Gastrocnemius medialis (tissue), 4 donors: Measurements from ENCODE around the gene PCDHGA11. TPM values are rescaled to one million over a fixed set of nuclear protein-coding genes. Genes with fewer than 3 reads are reported as not detected.
A peak's percentile ranks its signal among the peaks of the same experiment; 100 is the strongest.
"Not testable (repeated sequence)": the region's sequence is repeated elsewhere in the genome, so short reads cannot be mapped to it uniquely, and the experiment has no call there.

Source experiments
- ATAC-seq, 2 donors: fragments of 150-250 bp; one replicate each; pipeline ENCODE4 v1.9.1; 2016
- DNase-seq, 2 donors: peaks; one replicate each; pipeline ENCODE4 v3.0.0-alpha.2; 2019
- H3K27ac ChIP-seq, 4 donors: fragments of 200-600 bp; sonication (generic); 1 replicate in 1 of 4; 2 replicates in 3 of 4; pipeline ENCODE4 v1.5.1; 2016 to 2018; ENCODE audit warnings: mild to moderate bottlenecking in 2 of 4, moderate library complexity in 1 of 4
- H3K27me3 ChIP-seq, 3 donors: fragments of 200-600 bp; sonication (generic) in 2 of 3; 1 replicate in 1 of 3; 2 replicates in 2 of 3; pipeline versions ENCODE4 v1.5.1 to v1.6.0; 2016 to 2019; ENCODE audit warnings: mild to moderate bottlenecking in 1 of 3, moderate library complexity in 1 of 3
- H3K36me3 ChIP-seq, 2 donors: fragments of 200-600 bp; sonication (generic) in 1 of 2; one replicate each; pipeline ENCODE4 v1.5.1; 2017 to 2018
- H3K4me1 ChIP-seq, 2 donors: fragments of 200-600 bp; sonication (generic) in 1 of 2; one replicate each; pipeline ENCODE4 v1.5.1; 2016 to 2017; ENCODE audit warnings: mild to moderate bottlenecking in 2 of 2
- H3K4me3 ChIP-seq, 4 donors: fragments of 200-600 bp; sonication (generic) in 3 of 4; 1 replicate in 1 of 4; 2 replicates in 3 of 4; pipeline ENCODE4 v1.5.1; 2016 to 2019; ENCODE audit warnings: mild to moderate bottlenecking in 2 of 4
- H3K9me3 ChIP-seq, 3 donors: fragments of 200-600 bp; sonication (generic) in 2 of 3; 1 replicate in 1 of 3; 2 replicates in 2 of 3; pipeline ENCODE4 v1.5.1; 2016 to 2019
- POLR2A ChIP-seq, 2 donors: fragments of 450-650 bp; IDR thresholded peaks; one replicate each; pipeline ENCODE4 v1.6.1; 2017; ENCODE audit warnings: antibody characterized with exemption in 2 of 2, mild to moderate bottlenecking in 2 of 2, moderate library complexity in 2 of 2
- in situ Hi-C, 4 donors: fragments of 200-750 bp; cut with MboI; loops; one replicate each; pipeline versions ENCODE4 v1.15.0 to v1.8.0; 2017; ENCODE audit warnings: low sequenced_read_pairs in 4 of 4
- intact Hi-C: fragments of 100-400 bp; cut with DNase I; formaldehyde crosslinking; loops from one replicate; pipeline ENCODE4 v1.15.1; 2023; ENCODE audit warnings: low total_unique reads
- total RNA-seq, 4 donors: library from RNA; depleted of rRNA; stranded (reverse); fragments of >200 nt; gene quantifications; one replicate each; pipeline versions ENCODE4 v1.1.0 to v1.2.3, GENCODE V29; 2016
- TF ChIP-seq, protein P1 (sequence below), 5 experiments: fragments of 450-650 bp in 3 of 5; fragments of 200-600 bp in 2 of 5; sonication (generic) in 2 of 5; IDR thresholded peaks in 4 of 5; conservative IDR thresholded peaks in 1 of 5; 1 replicate in 4 of 5; 2 replicates in 1 of 5; pipeline ENCODE4 v1.5.1; 2016 to 2019; ENCODE audit warnings: antibody characterized with exemption in 5 of 5, mild to moderate bottlenecking in 3 of 5, moderate library complexity in 3 of 5

The PCDHGA11 gene
- total RNA-seq, 4 donors from 2014 or later = 1.2 to 3.3 (median 1.3) TPM

GRCh38 chr5:141412854-141413539 is 7.9 kb upstream of the PCDHGA11 start, which contains the start of gene PCDHGA10:
TSS of gene PCDHGA10 (plus strand) at chr5:141412987. CDS start at chr5:141413176, 189 bp downstream.
- ATAC-seq (peak; percentile 63 to 64), DNase-seq (peak in 1 of 2 donors; percentile 55)
- in situ Hi-C loops = no loop called here
- intact Hi-C loops = loop anchor here (5.0 kb wide), 1 partner anchor 41 kb away; the partner anchor contains the start of genes PCDHGA6 and PCDHGB3
- no peaks in the 10 kb centered on the region for H3K27me3 ChIP-seq
- peaks cover 0 to 8% (median 0%) of the 10 kb centered on the region in 3 donors for H3K9me3 ChIP-seq
- H3K4me1 ChIP-seq = peaks cover 0 to 15% of the 10 kb centered on the region in 2 donors
- peak within 1 kb of the TSS; percentile 35 to 50 (median 46) for H3K4me3 ChIP-seq
- H3K36me3 ChIP-seq = no peaks in the 10 kb centered on the region
- TF ChIP-seq POLR2A (IDR thresholded peaks at IDR 0.05) = no peak
- TF ChIP-seq, protein P1, sequence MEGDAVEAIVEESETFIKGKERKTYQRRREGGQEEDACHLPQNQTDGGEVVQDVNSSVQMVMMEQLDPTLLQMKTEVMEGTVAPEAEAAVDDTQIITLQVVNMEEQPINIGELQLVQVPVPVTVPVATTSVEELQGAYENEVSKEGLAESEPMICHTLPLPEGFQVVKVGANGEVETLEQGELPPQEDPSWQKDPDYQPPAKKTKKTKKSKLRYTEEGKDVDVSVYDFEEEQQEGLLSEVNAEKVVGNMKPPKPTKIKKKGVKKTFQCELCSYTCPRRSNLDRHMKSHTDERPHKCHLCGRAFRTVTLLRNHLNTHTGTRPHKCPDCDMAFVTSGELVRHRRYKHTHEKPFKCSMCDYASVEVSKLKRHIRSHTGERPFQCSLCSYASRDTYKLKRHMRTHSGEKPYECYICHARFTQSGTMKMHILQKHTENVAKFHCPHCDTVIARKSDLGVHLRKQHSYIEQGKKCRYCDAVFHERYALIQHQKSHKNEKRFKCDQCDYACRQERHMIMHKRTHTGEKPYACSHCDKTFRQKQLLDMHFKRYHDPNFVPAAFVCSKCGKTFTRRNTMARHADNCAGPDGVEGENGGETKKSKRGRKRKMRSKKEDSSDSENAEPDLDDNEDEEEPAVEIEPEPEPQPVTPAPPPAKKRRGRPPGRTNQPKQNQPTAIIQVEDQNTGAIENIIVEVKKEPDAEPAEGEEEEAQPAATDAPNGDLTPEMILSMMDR (IDR thresholded peaks at IDR 0.05 in 4 of 5, conservative IDR thresholded peaks at IDR 0.05 in 1 of 5) = peak; percentile 40 to 71 (median 57)
- peak within 1 kb of the TSS; percentile 24 to 61 (median 41) for H3K27ac ChIP-seq

- TF ChIP-seq, protein P1 (IDR thresholded peaks at IDR 0.05 in 4 of 5, conservative IDR thresholded peaks at IDR 0.05 in 1 of 5) = no peak
- TF ChIP-seq POLR2A (IDR thresholded peaks at IDR 0.05) = no peak
- ATAC-seq = no peak
- intact Hi-C loops = loop anchor here (5.0 kb wide), 1 partner anchor 41 kb away; the partner anchor contains the start of genes PCDHGA6 and PCDHGB3
These were observed 7.2 kb upstream of the PCDHGA11 start for GRCh38 chr5:141413540-141414069.

DNA sequence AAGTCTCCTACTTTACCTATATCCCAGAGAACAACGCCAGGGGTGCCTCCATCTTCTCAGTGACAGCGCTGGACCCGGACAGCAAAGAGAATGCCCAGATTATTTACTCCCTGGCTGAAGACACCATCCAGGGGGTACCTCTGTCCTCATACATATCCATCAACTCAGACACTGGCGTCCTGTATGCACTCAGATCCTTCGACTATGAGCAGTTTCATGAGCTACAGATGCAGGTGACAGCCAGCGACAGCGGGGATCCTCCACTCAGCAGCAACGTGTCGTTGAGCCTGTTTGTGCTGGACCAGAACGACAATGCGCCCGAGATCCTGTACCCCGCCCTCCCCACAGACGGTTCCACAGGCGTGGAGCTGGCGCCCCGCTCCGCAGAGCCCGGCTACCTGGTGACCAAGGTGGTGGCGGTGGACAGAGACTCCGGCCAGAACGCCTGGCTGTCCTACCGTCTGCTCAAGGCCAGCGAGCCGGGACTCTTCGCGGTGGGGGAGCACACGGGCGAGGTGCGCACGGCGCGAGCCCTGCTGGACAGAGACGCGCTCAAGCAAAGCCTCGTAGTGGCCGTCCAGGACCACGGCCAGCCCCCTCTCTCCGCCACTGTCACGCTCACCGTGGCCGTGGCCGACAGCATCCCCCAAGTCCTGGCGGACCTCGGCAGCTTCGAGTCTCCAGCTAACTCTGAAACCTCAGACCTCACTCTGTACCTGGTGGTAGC is 6.1 kb upstream of the PCDHGA11 start:
- in situ Hi-C loops = loop anchor here in 1 of 4 donors (5.0 kb wide), 1 partner anchor 148 kb away; no protein-coding TSS in a partner anchor
- peaks cover 8 to 29% of the 10 kb centered on the region in 2 donors for H3K4me1 ChIP-seq
- H3K27ac ChIP-seq, H3K27me3 ChIP-seq, DNase-seq, ATAC-seq, H3K4me3 ChIP-seq, H3K36me3 ChIP-seq: not testable (repeated sequence)
- intact Hi-C loops = loop anchor here (5.0 kb wide), 1 partner anchor 42 kb away; the partner anchor contains the start of genes PCDHGA6 and PCDHGB3
- H3K9me3 ChIP-seq = peaks cover 0 to 12% (median 0%) of the 10 kb centered on the region in 3 donors

More at GRCh38 chr5:141413540-141414069, 7.2 kb upstream of the PCDHGA11 start:
- peaks cover 5 to 20% of the 10 kb centered on the region in 2 donors for H3K4me1 ChIP-seq
- H3K9me3 ChIP-seq = peaks cover 0 to 9% (median 0%) of the 10 kb centered on the region in 3 donors
- peak overlapping the region in 1 of 4 donors; percentile 61 for H3K27ac ChIP-seq
- in situ Hi-C loops = no loop called here
- peaks cover 0 to 2% (median 0%) of the 10 kb centered on the region in 3 donors for H3K27me3 ChIP-seq
- no peaks in the 10 kb centered on the region for H3K36me3 ChIP-seq
- DNase-seq = no peak
- H3K4me3 ChIP-seq = peak overlapping the region; percentile 35 to 50 (median 46)

DNA sequence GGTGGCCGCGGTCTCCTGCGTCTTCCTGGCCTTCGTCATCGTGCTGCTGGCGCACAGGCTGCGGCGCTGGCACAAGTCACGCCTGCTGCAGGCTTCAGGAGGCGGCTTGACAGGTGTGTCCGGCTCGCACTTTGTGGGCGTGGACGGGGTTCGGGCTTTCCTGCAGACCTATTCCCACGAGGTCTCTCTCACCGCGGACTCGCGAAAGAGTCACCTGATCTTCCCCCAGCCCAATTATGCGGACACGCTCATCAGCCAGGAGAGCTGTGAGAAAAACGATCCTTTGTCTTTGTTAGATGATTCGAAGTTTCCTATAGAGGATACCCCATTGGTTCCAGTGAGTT is 5.6 kb upstream of the PCDHGA11 start:
- H3K4me3 ChIP-seq, H3K27ac ChIP-seq, H3K36me3 ChIP-seq, intact Hi-C loops, DNase-seq, H3K27me3 ChIP-seq, ATAC-seq: not testable (repeated sequence)
- H3K4me1 ChIP-seq = peaks cover 8 to 32% of the 10 kb centered on the region in 2 donors
- peaks cover 0 to 14% (median 0%) of the 10 kb centered on the region in 3 donors for H3K9me3 ChIP-seq
- in situ Hi-C loops = loop anchor here in 1 of 4 donors (5.0 kb wide), 1 partner anchor 147 kb away; no protein-coding TSS in a partner anchor

- H3K9me3 ChIP-seq = peaks cover 0 to 16% (median 0%) of the 10 kb centered on the region in 3 donors
- peaks cover 12 to 26% of the 10 kb centered on the region in 2 donors for H3K4me1 ChIP-seq
- DNase-seq (peak; percentile 62 to 75), ATAC-seq (peak; percentile 75 to 81)
- TF ChIP-seq, protein P1 (IDR thresholded peaks at IDR 0.05 in 4 of 5, conservative IDR thresholded peaks at IDR 0.05 in 1 of 5) = peak; percentile 74 to 89 (median 79)
- peaks cover 0 to 10% (median 0%) of the 10 kb centered on the region in 3 donors for H3K27me3 ChIP-seq
- peak within 1 kb of the TSS; percentile 59 to 73 (median 64) for H3K27ac ChIP-seq
- intact Hi-C loops (loop anchor here (2.0 kb wide), 1 partner anchor 107 kb away; no protein-coding TSS in a partner anchor), in situ Hi-C loops (loop anchor here in 1 of 4 donors (5.0 kb wide), 1 partner anchor 145 kb away; no protein-coding TSS in a partner anchor)
- not testable (repeated sequence) for H3K36me3 ChIP-seq
- peak within 1 kb of the TSS; percentile 53 to 64 (median 56) for H3K4me3 ChIP-seq
These were observed 3.2 kb upstream of the PCDHGA11 start, which contains the start of gene PCDHGB7 for GRCh38 chr5:141417494-141418172. TSS of gene PCDHGB7 (plus strand) at chr5:141417677. CDS start at chr5:141417860, 183 bp downstream.
